Occipital lobe (tissue), 2 donors: ENCODE data around the gene C1QTNF5. TPM values are rescaled to one million over a fixed set of nuclear protein-coding genes. Genes with fewer than 3 reads are reported as not detected.

Source experiments
- DNase-seq: peaks from one replicate; lab custom pipeline; 2025; lab: John Stamatoyannopoulos, UW
- total RNA-seq: library from RNA; depleted of rRNA; stranded (reverse); fragments of >200 nt; gene quantifications from one replicate; pipeline ENCODE4 v1.2.3, GENCODE V29; 2014

C1QTNF5 gene
- total RNA-seq, 1 donor from 2014 or later: 4.2 TPM

DNA sequence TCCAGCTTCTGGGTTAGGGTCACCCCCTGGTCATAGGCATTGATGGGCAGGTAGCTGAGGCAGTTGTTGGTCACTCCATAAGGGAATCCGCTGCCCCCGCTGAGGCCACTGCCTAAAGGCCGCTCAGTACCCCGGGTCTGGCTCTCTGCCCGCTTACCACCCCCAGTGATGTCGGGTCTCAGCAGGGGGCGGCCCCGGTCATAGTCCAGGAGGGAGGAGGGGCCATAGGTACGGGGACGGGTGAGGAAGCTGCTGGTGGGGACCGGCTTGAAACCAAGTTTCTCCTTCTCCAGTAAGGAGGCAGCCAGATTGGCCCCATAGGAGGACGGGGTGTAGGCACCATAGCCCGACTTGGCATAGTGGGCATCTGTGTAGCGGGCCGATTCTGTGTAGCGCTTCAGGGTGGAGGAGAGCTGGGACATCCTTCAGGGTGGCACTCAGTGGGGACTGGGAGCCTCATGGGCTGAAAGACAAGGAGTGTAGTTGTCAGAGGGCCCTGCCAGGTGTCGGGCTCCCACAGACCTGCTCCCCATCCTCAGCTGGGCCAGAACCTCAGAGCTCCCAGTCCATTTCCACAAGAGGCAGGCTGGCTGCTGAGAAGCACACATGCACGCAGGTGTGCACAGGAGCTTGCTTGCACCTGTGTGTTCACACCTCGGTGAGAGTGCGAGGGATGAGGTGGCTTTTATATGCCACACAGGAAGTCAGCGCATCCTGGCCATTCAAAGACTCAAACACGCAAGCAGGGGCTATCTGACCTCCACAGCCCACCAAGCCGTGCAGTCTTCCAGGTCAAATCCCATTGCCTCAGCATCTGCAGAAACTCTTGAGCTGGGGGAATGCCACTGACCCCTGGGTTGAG lies 32.6 kb upstream of the C1QTNF5 start:
- no peak for DNase-seq

DNA sequence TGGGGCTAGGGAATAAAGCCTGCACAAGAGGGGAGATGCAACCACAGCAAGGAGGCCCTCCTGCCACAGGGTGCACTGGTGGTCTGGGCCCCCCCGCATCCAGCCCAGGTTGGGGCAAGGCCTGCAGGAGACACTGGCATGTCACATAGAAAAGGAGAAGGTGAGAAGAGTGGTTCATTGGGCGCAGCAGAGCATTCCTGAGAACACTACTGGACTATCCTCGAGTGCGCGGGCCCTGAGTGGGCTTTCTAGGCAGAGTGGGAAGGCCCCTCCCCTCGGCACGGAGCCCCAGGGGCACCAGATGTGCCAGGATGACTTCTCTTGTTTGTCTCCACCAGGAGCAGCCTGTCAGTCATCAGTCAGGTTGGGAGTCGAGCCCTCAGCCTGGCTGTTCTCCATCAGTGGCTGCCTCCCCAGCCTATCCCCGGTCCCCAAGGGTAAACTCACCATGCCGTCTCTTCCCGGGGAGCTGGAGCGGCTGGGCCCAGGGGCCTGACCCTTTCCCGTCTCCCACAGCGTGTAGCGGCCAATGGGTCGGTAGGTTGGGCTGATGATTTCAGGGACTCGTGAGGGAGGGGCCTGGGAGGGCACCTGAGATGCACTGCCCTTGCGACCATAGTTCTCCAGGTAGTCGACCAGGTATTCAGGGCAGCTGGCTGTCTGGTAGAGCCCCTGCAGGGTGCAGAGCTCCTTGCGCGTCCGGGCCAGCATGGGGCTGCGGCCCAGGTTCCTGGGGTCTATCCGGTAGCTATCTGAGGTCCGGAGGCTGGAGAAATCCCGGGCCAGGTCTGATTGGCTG lies 31.8 kb upstream of the C1QTNF5 start:
- DNase-seq: no peak

DNA sequence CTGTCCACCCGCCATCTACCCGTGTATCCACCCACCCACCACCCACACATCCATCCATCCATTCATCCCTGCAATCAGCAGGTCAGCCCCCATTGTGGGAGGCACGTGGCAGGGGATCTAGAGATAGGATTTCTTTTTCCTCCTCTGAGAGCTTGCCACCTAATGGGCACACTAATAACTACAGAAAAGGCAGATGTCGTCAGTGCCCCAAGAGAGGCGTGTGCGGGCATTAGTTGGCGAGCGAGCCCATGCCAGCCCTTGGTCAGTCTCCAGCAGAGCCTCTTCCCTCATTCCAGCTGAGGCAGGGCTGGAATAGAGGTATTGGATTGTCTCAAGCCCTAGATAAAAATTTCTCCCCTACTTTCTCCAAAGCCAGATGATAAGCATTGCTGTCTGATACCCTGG lies 31.1 kb upstream of the C1QTNF5 start:
- peak; percentile 34 for DNase-seq

DNA sequence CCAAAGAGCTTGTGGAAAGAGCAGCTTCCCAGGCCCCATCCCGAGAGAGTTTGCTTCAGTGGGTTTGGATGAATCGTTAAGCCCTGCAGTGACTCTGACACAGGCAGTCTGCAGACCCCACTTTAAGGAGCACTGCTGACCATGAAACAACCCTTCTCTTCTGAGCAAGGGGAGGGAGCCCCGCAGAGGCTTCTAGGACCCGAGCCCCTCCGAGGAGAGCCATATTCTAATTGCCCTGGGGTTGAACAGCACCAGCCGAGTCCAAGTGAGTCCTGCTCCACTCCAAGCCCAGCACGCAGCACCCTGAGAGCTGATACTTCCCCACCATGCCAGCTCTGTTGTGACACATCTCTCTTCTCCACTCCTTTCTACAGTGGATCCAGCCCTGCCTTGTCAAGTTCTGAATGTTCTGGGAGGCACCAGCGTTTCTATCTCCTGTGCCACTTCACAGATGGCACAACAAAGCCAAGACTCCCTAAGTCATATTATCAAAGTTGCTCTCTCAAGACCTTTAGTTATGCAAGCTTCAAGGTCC lies 30.5 kb upstream of the C1QTNF5 start:
- no peak for DNase-seq

DNA sequence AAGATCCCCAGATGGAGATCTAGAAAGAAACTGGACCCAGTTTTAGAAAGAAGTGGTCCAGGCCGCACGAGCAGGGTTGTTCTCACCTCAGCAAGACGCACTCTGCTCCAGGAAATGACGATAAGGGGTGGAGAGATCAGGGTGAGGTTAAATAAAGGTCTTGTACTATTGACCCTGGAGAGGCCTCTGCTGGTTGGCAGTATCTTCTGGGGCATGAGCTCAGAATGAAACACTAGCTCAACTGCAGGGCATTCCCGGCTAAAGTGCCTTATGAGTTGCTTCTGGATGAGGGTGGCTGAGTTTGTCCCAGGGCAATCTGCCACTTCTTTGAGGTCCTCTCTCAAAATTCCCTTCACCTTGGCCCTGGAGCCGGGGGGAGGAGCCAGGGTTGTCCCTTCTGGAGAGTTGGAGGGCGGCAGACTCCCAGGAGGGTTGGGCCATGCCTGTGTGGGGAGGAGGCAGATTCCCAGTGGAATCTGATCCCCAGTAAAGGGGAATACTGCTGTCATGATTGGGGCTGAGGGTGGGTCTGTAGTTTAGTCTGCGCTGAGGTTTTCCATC lies 29.9 kb upstream of the C1QTNF5 start:
- DNase-seq: no peak

DNA sequence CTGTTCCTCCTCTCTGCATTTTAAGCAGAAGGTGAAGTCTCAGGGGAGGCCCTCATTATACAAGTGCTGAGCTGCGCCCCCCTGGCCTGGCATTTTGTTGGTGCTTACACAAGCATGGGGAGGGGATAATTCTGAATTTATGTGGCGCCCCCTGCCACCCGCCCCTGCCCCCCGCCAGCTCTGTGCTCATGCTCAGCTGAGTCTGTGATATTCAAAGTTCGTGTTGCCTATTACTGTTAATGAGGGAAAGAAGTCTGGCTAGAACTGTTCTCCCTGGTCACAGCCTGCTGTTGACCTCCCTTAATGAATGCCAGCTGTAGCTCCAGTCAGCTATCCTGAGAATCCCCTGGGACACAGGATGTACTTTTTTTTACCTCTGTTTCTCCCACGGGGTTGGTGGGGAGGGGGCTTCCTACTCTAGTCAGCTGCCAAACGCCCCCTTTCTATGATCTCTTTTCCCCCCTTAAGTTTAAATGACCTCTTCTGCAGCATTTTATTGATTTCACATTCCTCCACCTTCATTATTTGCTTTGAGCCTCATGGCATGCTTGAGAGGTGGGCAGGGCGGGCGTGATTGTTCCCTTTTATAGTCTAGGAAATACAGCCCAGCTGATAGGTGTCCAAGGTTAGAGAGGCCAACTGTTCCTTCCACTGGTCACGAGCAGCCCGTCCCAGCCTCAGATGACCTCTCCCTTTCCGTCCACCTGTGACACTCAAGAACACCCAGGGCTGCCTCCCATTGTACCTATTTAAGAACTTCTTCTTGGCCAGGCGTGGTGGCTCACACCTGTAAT lies 28.6 kb upstream of the C1QTNF5 start:
- no peak for DNase-seq

DNA sequence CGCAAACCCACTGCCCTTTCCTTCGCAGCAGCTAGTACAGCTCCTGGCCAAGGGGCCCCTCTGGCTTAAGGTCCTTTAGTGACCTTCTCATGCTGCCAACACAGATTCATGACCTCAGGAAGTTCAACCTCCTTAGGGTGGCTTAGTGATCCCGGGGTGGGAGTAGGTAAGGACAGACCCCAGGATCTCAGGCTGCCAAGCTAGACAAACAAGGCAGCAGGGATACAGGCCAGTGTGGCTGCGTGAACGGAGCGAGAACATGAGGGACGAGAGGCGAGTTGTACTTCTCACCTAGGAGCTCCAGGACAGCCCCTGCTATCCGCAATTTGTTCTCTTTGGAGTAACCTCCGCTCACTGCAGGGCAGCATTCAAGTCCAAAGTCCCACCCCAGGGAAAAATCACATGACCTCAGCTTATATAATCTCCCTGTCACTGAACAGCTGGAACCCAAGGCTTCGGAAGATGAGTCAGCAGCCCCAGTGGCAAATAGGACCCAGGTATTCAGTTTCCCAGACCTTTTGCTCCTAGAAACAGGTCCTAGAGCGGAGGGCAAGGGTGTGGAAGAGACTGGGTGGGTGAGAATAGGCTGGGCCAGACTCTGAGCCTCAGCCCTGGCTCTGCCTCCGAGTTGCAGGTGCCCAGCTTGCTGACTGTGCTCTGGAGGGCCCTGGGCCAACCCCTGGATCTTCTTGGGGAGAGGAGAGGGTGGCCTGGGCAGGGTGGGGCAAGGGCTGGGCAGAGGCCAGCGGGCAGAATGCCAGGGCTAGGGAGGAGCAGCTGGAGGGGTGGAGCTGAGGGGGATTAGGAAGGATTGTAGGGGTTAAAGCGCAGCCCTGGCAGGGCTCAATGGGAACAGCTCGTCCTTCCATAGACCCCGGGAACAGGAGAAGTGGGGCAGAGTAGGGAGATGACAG lies 27.7 kb upstream of the C1QTNF5 start:
- DNase-seq: peak; percentile 38

DNA sequence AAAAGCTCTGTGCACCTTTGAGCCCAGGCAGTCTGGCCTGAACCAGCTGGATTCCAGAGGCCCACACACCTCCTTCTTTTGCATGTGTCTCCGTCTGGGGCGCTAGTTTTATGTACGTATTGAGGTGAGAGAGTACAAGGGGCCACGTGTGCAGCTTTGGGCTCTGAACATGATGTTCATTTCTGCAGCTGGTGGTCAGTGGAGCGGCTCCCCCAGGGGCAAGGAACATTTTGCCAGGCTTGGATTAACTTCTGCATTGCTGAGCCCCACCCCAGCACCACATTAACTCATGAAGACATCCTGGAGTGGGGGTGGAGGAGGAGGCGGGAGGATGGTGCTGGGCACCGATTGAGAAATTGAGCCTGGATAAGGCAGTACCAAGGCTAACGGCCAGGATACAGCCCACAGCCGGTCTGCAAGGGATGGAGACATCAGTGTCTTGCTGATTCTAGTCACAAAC lies 27.0 kb upstream of the C1QTNF5 start:
- peak; percentile 23 for DNase-seq

DNA sequence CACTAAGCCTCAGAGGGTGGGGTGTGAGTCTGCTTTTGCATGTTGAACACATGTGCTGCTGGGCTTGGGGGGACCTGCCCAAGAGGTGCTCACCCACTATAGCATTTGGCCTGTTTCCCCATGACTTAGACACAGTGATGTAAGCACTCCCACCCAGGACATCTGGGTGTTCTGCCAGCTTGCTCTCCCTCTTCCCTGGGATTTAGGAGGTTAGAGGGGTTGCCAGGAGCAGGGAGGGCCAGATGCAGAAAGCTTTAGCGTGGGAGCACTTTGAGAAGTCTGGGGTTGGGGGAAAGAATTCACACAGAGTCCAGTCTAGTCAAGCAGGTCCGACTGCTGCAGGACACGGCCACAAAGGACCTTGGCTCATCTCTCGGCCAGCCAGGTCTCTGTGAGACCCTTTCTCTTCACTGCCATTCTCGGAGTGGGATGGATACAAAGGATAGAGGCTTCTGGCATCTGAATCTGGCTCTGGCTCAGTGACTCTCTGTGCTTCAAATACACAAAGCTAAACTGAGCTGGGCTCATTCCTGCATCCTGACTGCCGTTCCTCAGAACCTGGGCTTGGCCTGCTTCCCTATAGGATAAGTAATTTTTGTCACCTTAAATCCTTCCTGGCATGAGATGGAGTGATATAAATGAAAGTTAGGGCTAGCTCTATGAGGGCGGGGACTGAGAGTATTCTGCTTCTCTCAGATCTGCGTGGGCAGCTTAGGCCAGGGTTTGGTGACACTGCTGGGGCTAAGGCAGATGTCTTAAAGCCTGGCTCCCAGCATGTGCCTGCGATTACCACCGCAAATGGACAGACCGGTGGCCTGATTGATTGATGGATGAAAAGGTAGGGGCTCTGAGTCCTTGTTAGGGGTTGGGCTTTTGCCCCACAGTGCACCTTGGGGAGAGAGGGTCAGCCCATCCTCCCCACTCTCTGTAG lies 26.3 kb upstream of the C1QTNF5 start:
- DNase-seq: peak; percentile 47

DNA sequence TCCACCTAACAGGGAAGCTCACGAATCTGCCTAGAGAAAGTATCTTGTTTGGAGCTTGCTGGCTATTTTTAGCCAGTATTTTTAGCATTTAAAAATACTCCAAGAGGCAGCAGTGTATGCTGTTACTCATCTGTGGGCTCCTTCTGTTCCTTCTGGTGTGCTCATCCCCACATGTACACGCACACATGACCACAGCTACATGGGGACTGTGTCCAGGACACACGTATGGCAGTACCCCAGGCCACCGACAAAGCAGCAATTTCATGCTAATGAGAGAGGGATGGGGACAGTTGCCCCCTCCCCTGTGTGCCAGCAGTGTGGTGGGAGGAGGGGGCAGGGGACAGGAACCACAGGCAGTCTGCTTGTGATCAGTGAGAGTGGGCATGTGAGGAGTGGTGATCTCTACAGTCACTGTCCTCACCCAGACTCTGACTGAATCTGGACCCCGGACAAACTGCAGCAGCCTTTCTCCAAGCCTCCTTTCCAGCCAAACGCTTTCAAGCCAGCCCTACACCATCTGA lies 24.4 kb upstream of the C1QTNF5 start:
- peak; percentile 64 for DNase-seq

DNA sequence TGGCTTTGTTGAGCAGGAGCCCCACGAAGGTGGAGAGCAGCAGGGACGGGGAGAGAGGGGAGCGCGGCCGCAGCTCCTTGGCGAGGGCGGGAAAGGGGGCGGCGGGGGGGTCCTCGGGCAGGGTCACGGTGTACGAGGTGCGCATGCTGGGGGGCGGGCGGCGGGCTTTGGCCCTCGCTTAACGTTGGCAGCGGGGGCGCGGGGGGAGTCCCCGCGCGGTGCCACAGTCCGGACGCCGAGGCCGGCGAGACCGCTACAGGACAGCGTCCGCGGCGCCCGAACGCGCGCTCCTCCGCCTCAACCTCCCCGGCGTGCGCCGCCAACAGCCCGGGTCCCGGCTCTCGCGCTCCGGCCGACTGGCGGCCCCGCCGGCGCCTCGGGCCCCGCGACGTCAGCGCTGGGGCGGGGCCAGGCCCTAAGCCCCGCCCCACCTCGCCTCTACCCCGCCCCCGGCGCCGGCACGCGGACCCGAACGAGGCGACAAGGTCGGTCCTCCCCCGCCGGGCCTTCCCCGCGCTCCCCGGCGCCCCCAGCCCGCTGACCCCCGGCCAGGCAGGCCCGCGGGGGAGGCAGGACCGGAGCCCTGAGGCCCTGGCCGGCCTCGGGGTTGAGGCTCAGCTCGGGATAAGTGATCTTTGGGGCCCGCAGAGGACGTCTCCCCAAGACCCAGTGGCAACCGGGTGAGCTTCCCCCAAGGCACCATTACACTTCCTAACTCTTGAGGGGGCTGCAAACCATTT lies 23.3 kb upstream of the C1QTNF5 start:
- DNase-seq: peak; percentile 61

DNA sequence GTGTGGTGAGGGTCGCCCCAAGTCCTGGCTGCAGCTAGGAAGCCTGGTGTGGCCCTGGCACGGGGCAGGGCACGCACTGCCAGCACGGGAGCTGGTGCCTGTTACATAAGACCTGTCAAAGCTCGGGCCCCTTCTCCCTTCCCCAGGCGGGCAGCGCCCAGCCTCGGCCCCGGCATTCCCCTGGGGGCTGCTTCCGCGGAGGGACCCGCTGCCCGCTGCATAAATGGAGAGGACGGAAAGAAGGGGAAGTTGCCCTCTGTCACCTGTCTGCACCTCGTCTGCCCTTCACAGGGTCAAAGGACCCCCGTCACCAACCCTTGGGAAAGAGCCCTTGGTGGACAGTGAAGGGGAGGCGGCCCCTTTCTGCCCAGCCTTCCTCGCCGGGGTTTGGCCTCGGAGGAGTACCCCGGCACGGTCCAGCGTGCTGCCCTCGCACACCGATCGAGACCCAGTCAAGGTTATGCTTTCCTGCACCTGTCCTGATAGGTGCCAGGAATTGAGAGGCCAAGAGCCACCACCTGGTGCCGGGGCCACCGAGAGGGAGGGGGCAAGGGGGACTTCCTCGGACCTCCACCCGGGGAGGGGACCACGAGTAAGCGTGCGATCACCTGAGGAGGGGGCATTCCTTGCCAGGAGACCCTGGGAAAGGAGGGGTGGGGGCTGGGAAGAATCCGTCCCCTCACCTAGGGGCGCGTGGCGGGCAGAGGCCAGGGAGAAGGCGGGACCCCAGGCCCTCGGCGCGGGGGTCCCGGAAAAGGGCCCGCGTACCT lies 22.6 kb upstream of the C1QTNF5 start:
- DNase-seq: no peak

DNA sequence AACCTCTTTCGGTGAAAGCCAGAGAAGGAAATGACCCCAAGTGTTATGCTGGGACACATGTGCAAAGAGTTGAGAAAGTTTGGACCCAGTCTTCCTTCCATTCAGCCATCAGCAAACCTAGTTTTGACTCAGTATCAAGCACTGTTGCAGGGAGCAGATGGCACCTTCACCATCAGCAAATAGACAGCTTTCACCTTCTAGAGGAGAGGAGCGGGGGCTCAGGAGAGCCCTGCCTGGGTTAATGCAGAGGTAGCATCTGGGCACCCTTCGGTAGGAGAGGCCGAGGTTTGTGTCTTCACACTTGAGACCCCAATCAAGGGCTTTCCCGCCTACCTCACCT lies 22.0 kb upstream of the C1QTNF5 start:
- DNase-seq: no peak

DNA sequence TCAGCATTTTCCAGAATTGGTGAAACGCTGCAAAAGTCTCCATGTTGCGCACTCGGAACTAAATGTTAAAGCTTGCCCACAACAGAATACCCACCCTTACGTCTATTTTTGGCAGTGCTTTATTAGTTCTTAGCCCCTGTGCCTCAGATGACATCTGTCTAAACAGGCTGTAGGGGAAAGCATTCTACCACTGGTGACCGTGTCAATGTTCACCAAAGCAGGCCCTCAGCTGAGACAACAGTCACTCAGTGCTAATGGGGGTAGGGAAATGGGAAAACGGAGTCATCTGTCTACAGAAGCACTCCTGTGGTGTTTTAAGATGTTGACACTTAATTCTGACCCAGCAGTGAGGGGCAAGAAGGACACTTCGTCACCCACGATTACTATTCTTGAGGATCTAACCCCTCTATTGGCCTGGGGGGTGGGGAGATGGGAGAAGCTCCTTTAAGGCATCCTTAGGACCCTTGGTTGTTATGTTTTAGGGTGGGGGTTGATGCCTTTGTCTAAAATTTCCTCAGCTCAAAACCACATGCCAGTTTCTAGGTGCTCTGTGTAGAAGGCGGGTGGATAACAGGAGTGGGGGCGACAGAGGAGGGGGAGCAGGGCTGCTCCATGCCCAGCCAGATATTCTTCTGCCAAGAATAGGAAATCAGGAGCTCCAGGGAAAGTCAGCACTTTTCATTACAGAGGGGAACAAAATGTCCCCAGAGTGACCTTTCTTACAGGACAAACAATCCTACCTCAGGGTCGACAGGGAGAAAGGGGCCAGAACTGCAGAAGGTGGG lies 21.4 kb upstream of the C1QTNF5 start:
- no peak for DNase-seq

DNA sequence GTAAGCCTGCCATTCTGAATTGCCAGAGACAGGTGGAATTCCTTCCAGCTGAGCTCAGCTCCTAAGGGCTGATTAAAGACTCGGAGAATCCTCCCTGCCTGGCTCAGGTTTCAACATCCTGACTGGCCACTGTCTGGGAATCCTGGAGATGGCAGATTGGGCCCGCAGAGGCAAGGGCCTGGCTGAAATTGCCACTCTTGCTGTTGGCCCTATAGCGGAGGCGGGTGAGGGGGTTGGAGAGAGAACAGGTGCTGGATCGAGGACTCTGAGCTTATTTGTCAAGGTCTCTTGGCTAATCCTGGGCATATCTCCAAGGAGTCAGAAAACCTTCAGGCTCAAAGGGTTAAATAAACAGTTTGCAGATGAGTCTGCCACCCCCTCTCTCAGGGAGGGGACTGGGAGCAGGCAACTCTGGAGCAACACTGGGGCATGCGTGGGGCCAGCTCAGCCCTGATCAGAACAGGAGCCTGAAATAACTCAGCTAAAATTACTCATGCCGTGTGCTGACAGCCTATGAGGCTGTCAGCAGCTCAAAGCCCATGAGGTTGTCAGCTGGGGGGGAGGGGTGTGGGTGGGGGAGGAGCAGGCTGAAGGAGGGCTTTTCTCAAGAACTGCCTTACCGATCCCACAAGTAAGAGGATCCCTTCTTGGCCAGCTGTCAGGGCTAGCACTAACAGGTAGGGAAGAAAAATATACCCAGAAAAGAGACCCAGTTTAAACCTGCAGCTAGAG lies 20.5 kb upstream of the C1QTNF5 start:
- peak; percentile 80 for DNase-seq
